Mucosa of descending colon (tissue), 3 donors: ENCODE results near the gene RFX2. TPM values are rescaled to one million over a fixed set of nuclear protein-coding genes. Genes with fewer than 3 reads are reported as not detected.

Source experiments
- ATAC-seq: fragments of 200-7000 bp; cut with Tn5 transposase; one replicate; pipeline ENCODE4 v1.9.1; 2020; ENCODE audit warnings: mild to moderate bottlenecking, moderate library complexity
- DNase-seq, 3 donors: peaks; one replicate each; pipeline ENCODE4 v3.0.0-alpha.2; 2020
- H3K36me3 ChIP-seq: fragments of 200-600 bp; one replicate; pipeline ENCODE4 v1.8.0; 2021; ENCODE audit warnings: low read depth, mild to moderate bottlenecking
- H3K4me1 ChIP-seq: fragments of 200-600 bp; one replicate; pipeline ENCODE4 v1.8.0; 2021; ENCODE audit warnings: low read depth, mild to moderate bottlenecking
- H3K4me3 ChIP-seq: fragments of 200-600 bp; one replicate; pipeline ENCODE4 v1.8.0; 2021; ENCODE audit warnings: mild to moderate bottlenecking
- H3K9me3 ChIP-seq: fragments of 200-600 bp; one replicate; pipeline ENCODE4 v1.8.0; 2021; ENCODE audit warnings: mild to moderate bottlenecking
- CTCF ChIP-seq: fragments of 200-600 bp; IDR thresholded peaks from one replicate; pipeline ENCODE4 v1.8.0; 2022; ENCODE audit warnings: antibody characterized with exemption, mild to moderate bottlenecking
- intact Hi-C, 2 donors: fragments of 100-400 bp; cut with DNase I in 1 of 2; cut with micrococcal nuclease in 1 of 2; formaldehyde crosslinking; loops; one replicate each; pipeline versions ENCODE4 v1.11.0 to v1.11.1; 2022; cut with DNase I, micrococcal nuclease
- total RNA-seq, 3 donors: library from RNA; stranded (reverse); fragmentation: NEBNext Ultra II Directional in 2 of 3; extraction: Animal tissue kit (Norgen Biotek cat#: 25700) in 2 of 3; gene quantifications; one replicate each; pipeline versions ENCODE4 v1.2.1 to v1.2.4, GENCODE V29; 2021 to 2023
- donor health status: DM: no; HTN: no; CAD: no; lungs with moderate emphysema.
- donor health status: DM: no; HTN: no; CAD: no.
- donor health status: DM: no; HTN: yes; CAD: no.

RFX2 gene
- total RNA-seq, 3 donors from 2014 or later: 5.6 to 14.6 (median 7.2) TPM

GRCh38 chr19:6086068-6086788, 24.1 kb downstream of the RFX2 start:
- Histone ChIP-seq H3K4me3 (no peak overlapping the region), H3K36me3 (no peaks in the 10 kb centered on the region), H3K4me1 (peaks cover 28% of the 10 kb centered on the region), H3K9me3 (no peaks in the 10 kb centered on the region)
- DNase-seq (no peak), ATAC-seq (no peak)
- intact Hi-C loops: no loop called here
- no peak for TF ChIP-seq CTCF

GRCh38 chr19:6084821-6085220, 25.5 kb downstream of the RFX2 start:
- H3K4me3 ChIP-seq: no peak overlapping the region
- H3K4me1 ChIP-seq: peaks cover 23% of the 10 kb centered on the region
- DNase-seq (no peak), ATAC-seq (no peak)
- intact Hi-C loops: no loop called here
- no peak for TF ChIP-seq CTCF
- H3K9me3 ChIP-seq: no peaks in the 10 kb centered on the region
- no peaks in the 10 kb centered on the region for H3K36me3 ChIP-seq

GRCh38 chr19:6079107-6079506, 31.2 kb downstream of the RFX2 start:
- no peak for TF ChIP-seq CTCF
- intact Hi-C loops: no loop called here
- no peak for ATAC-seq

GRCh38 chr19:6078068-6078467, 32.2 kb downstream of the RFX2 start:
- H3K9me3 ChIP-seq: no peaks in the 10 kb centered on the region
- DNase-seq (no peak), ATAC-seq (no peak)
- TF ChIP-seq CTCF: no peak
- H3K36me3 ChIP-seq: no peaks in the 10 kb centered on the region
- intact Hi-C loops: no loop called here
- H3K4me1 ChIP-seq: no peaks in the 10 kb centered on the region
- no peak overlapping the region for H3K4me3 ChIP-seq

More at GRCh38 chr19:6079107-6079506, 31.2 kb downstream of the RFX2 start:
- H3K4me3 ChIP-seq: no peak overlapping the region
- no peaks in the 10 kb centered on the region for H3K4me1 ChIP-seq
- H3K36me3 ChIP-seq: no peaks in the 10 kb centered on the region
- no peaks in the 10 kb centered on the region for H3K9me3 ChIP-seq
- DNase-seq: no peak

GRCh38 chr19:6076675-6077463, 33.4 kb downstream of the RFX2 start:
- Histone ChIP-seq H3K4me3 (no peak overlapping the region), H3K4me1 (no peaks in the 10 kb centered on the region), H3K36me3 (no peaks in the 10 kb centered on the region), H3K9me3 (no peaks in the 10 kb centered on the region)
- TF ChIP-seq CTCF: no peak
- ATAC-seq (peak; percentile 9), DNase-seq (no peak)
- intact Hi-C loops: no loop called here
